Muscle of back (tissue), 11 donors: ENCODE results near the gene IGFLR1. TPM values are rescaled to one million over a fixed set of nuclear protein-coding genes. Genes with fewer than 3 reads are reported as not detected.
A peak's percentile ranks its signal among the peaks of the same experiment; 100 is the strongest.
"Not testable (repeated sequence)": the region's sequence is repeated elsewhere in the genome, so short reads cannot be mapped to it uniquely, and the experiment has no call there.

ENCODE experiments used
- DNase-seq, 3 donors: peaks; one replicate each; pipeline versions ENCODE4 v3.0.0 to v3.0.0-alpha.2; 2013
- polyA plus RNA-seq, 10 donors: library from polyadenylated mRNA; unstranded; fragments of 120-200 nt; gene quantifications; one replicate each; pipeline ENCODE4 v1.2.1, GENCODE V29; 2013; ENCODE audit not compliant: insufficient read length in 10 of 10

The IGFLR1 gene
- polyA plus RNA-seq, 10 donors, result 2.2 to 4.1 (median 3.3) TPM

DNA sequence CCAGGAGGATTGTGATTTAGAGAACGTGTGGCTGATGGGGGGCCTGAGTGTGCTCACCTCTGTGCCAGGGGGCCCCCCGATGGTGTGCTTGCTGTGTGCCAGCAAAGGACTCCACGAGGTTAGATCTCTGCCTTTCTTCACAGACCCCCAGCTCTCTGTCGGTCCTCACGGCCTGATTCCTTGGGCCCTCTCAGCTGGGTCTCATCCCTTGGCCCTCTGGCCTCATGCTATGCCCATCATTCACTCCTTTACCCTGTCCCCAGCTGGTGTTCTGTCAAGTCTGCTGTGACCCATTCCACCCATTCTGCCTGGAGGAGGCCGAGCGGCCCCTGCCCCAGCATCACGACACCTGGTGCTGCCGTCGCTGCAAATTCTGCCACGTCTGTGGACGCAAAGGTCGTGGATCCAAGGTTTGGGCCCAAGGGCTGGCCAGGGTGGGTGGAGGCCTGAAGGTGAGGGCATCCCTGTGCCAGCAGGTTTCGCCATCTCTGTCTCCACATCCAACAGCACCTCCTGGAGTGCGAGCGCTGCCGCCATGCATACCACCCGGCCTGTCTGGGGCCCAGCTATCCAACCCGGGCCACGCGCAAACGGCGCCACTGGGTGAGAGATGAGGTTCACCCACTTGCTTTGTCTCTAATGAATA lies 16.9 kb downstream of the IGFLR1 start:
- DNase-seq, result no peak

DNA sequence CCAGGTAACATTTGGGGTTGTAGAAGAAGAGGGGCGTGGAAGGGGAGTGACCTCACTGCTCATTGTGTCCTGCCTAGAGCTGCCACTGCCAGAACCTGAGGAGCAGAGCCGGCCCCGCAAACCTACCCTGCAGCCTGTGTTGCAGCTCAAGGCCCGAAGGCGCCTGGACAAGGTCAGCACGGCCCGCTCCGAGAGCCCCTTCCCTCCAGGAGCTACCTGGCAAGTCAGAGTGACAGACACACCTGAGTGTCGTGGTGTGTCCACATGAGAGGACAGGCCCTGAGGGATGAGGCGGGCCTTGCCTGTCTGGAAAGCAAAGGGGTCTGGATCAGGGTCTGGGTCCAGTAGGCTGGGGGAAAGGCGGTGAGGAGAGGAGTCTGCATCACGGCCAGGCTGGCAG lies 17.7 kb downstream of the IGFLR1 start:
- no peak for DNase-seq

DNA sequence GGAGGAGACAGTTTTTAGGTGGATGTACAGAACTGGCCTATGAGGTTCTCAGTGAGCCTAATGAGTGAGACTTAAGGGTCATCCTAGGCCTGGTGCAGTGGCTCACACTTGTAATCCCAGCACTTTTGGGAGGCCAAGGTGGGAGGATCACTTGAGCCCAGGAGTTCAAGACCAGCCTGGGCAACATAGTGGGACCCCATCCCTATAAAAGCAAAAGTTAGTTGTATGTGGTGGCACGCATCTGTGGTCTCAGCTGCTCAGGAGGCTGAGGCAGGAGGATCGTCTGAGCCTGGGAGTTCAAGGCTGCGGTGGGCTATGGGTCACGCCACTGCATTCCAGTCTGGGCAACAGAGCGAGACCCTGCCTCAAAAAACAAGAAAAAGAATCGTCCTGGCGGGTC lies 18.1 kb downstream of the IGFLR1 start:
- not testable (repeated sequence) for DNase-seq

DNA sequence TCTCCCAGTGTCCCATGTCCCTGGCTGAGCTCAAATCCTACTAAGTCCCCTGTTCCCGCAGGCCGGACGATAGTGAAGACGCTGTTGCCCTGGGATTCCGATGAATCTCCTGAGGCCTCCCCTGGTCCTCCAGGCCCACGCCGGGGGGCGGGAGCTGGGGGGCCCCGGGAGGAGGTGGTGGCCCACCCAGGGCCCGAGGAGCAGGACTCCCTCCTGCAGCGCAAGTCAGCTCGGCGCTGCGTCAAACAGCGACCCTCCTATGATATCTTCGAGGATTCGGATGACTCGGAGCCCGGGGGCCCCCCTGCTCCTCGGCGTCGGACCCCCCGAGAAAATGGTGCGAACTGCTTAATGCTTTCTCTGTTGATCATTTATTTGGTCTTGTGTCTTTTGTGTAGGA lies 18.6 kb downstream of the IGFLR1 start:
- no peak for DNase-seq

- no peak for DNase-seq
Observed at GRCh38 chr19:35722897-35723296, 19.4 kb downstream of the IGFLR1 start.

DNA sequence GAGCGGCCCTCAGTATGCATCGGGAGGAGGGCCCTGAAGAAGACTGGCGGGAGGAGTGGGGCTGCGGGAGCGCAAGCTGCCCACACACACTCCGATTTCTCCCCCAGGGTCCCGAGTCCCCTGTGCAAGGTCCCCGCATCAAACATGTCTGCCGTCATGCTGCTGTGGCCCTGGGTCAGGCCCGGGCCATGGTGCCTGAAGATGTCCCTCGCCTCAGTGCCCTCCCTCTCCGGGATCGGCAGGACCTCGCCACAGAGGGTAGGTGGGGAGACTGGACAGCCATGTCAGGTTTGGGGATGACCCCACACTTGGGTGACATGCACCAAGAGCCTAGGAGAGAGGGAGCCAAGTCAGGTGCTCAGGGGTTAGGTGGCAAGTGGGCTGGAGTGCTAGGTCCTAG lies 19.8 kb downstream of the IGFLR1 start:
- DNase-seq, result no peak

GRCh38 chr19:35721374-35721773 lies 20.9 kb downstream of the IGFLR1 start:
- DNase-seq, result no peak

- DNase-seq, result no peak
Observed at GRCh38 chr19:35720648-35721047, 21.6 kb downstream of the IGFLR1 start.

DNA sequence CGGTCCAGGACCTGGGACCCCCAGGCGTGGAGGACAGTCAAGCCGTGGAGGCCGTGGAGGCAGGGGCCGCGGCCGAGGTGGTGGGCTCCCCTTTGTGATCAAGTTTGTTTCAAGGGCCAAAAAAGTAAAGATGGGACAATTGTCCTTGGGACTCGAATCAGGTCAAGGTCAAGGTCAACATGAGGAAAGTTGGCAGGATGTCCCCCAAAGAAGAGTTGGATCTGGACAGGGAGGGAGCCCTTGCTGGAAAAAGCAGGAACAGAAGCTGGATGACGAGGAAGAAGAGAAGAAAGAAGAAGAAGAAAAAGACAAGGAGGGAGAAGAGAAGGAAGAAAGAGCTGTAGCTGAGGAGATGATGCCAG lies 22.1 kb downstream of the IGFLR1 start:
- no peak for DNase-seq

DNA sequence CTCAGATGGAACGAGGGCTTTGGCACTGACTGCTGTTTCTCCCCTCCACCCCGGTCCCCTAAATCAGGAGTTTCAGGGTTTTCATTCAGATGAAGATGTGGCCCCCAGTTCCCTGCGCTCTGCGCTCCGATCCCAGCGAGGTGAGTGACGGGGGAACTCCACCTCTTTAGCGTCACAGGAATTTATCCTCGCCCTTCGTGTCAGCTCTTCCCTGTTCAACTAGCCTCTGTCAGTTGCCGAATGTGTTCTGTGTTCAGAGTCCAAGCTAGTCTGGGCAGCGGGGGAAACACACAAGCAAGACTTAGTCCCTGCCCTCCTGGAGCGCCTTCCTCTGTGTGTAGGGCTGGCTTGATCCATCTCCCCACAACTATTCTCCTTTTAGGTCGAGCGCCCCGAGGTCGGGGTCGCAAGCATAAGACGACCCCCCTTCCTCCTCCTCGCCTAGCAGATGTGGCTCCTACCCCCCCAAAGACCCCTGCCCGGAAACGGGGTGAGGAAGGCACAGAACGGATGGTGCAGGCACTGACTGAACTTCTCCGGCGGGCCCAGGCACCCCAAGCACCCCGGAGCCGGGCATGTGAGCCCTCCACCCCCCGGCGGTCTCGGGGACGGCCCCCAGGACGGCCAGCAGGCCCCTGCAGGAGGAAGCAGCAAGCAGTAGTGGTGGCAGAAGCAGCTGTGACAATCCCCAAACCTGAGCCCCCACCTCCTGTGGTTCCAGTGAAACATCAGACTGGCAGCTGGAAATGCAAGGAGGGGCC lies 22.7 kb downstream of the IGFLR1 start:
- no peak for DNase-seq

- peak in 1 of 3 donors; percentile 54 for DNase-seq
Observed at GRCh38 chr19:35718345-35719041, 23.8 kb downstream of the IGFLR1 start.

GRCh38 chr19:35717665-35718344 lies 24.4 kb downstream of the IGFLR1 start, which contains the start of gene KMT2B:
Gene KMT2B, plus strand, starts transcription at chr19:35718003. Its CDS starts 16 bp downstream, at chr19:35718019.
- peak in 2 of 3 donors; percentile 96 for DNase-seq

GRCh38 chr19:35716801-35717664 lies 25.2 kb downstream of the IGFLR1 start:
- peak; percentile 74 to 99 (median 89) for DNase-seq

DNA sequence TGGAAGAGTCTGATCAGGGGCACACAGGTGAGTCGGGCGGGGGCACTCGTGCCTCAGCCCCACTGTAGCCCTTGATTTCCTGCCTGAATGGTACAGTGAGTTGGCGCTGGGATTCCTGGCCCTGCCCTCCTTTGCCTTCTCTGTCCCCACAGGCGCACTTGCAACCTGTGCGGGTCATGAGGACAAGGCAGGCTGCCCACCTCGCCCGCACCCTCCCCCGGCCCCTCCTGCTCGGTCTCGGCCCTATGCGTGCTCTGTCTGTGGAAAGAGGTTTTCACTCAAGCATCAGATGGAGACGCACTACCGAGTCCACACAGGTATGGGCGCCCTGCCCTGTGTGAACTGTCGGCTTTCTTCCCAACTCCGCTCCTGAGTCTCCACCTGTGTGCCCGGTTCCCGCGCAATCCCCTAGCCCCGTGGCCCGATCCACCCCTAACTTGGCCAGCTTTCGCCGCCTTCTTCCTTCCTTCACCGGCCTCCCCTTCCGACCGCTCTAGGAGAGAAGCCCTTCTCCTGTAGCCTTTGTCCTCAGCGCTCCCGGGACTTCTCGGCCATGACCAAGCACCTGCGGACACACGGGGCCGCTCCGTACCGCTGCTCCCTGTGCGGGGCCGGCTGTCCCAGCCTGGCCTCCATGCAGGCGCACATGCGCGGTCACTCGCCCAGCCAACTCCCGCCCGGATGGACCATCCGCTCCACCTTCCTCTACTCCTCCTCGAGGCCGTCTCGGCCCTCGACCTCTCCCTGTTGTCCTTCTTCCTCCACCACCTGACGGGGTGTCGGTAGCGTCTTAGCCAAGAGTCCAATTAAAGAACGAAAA lies 26.1 kb downstream of the IGFLR1 start:
- peak in 1 of 3 donors; percentile 68 for DNase-seq

DNA sequence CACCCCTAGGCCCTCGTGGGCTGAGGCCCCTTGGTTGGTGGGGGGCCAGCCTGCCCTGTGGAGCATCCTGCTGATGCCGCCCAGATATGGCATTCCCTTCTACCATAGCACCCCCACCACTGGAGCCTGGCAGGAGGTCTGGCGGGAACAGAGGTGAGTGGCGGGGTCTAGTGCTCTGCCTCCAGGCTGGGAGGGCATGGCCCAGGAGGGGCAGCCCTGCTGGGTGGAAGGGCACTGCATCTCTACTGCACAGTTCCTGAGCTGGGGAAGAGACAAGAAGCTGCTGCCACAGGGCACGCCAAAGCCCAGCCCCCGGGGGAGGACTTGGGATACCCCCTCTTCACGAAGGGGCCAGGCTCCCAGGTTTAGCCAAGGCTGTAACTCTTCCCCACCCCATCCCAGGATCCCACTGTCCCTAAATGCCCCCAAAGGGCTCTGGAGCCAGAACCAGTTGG lies 26.9 kb downstream of the IGFLR1 start:
- no peak for DNase-seq

- DNase-seq, result no peak
Observed at GRCh38 chr19:35714601-35715354, 27.5 kb downstream of the IGFLR1 start.

- no peak for DNase-seq
Observed at GRCh38 chr19:35713904-35714495, 28.3 kb downstream of the IGFLR1 start.

DNA sequence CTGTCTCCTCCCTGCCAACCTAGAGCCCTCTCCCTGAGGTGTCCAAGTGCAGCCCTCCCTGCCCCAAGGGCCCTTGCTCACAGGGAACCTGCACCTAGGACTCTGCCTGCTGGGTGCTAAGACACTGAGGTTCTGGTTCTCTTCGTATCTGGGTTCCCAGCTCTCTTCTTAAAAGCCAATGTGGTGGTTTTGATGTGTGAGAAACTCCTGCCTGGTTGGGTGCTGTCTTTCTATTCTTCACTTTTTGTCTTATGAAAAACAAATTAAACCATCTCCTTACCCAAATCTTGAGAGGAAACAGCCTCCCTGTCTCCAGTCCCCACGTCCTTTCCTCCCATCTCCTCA lies 28.8 kb downstream of the IGFLR1 start:
- DNase-seq, result no peak
